Subcutaneous adipose tissue (tissue), 4 donors: ENCODE data around the gene ME2. TPM values are rescaled to one million over a fixed set of nuclear protein-coding genes. Genes with fewer than 3 reads are reported as not detected.

Source experiments
- CTCF ChIP-seq: fragments of 450-650 bp; IDR thresholded peaks from one replicate; pipeline ENCODE4 v1.5.1; 2016; ENCODE audit warnings: low read depth, mild to moderate bottlenecking, control low read depth, antibody characterized with exemption, moderate library complexity
- total RNA-seq, 4 donors: library from RNA; depleted of rRNA; stranded (reverse); fragments of >200 nt; gene quantifications; one replicate each; pipeline ENCODE4 v1.1.0, GENCODE V29; 2016

ME2 gene
- total RNA-seq, 4 donors from 2014 or later: 35.4 to 79.2 (median 55.1) TPM

- TF ChIP-seq CTCF: no peak
Measured at GRCh38 chr18:50928551-50928950, 49.6 kb downstream of the ME2 start.

GRCh38 chr18:50933684-50934083 lies 54.8 kb downstream of the ME2 start:
- no peak for TF ChIP-seq CTCF

- no peak for TF ChIP-seq CTCF
Measured at GRCh38 chr18:50934545-50935211, 55.8 kb downstream of the ME2 start.

- no peak for TF ChIP-seq CTCF
Measured at GRCh38 chr18:50935493-50936191, 56.7 kb downstream of the ME2 start.

- TF ChIP-seq CTCF: no peak
Measured at GRCh38 chr18:50937183-50937582, 58.3 kb downstream of the ME2 start.

GRCh38 chr18:50938912-50939311 lies 60.0 kb downstream of the ME2 start:
- no peak for TF ChIP-seq CTCF

- no peak for TF ChIP-seq CTCF
Measured at GRCh38 chr18:50944245-50944932, 65.5 kb downstream of the ME2 start.
